T47D (cell line): Measurements from ENCODE around the gene PDE4B.
"Not testable (repeated sequence)": the region's sequence is repeated elsewhere in the genome, so short reads cannot be mapped to it uniquely, and the experiment has no call there.

ENCODE experiments used
- DNase-seq, 2 experiments: peaks; one replicate each; pipeline versions ENCODE4 v3.0.0 to v3.0.0-alpha.2; 2011 to 2012; ENCODE audit warnings: low read depth in 1 of 2, low spot score in 1 of 2
- JUND ChIP-seq: IDR thresholded peaks from 2 replicates; pipeline ENCODE4 v1.6.1; 2012; ENCODE audit warnings: low read depth
- in situ Hi-C: cut with HindIII; loops from 2 replicates; pipeline ENCODE4 v1.10.0; 2016; ENCODE audit warnings: low sequenced_read_pairs, low pct_unique_long_range_greater_than_20kb

PDE4B gene

GRCh38 chr1:65866439-65866838 lies 73.7 kb downstream of the PDE4B start:
- no peak for DNase-seq
- no peak for TF ChIP-seq JUND
- in situ Hi-C loops: no loop called here

- no peak for DNase-seq
- in situ Hi-C loops: no loop called here
- no peak for TF ChIP-seq JUND
Observed at GRCh38 chr1:65872301-65872700, 79.6 kb downstream of the PDE4B start.

GRCh38 chr1:65878342-65878741 lies 85.6 kb downstream of the PDE4B start:
- DNase-seq, in situ Hi-C loops: not testable (repeated sequence)

GRCh38 chr1:65880611-65881010 lies 87.9 kb downstream of the PDE4B start:
- no peak for TF ChIP-seq JUND
- in situ Hi-C loops: no loop called here
- no peak for DNase-seq

- TF ChIP-seq JUND: no peak
- no peak for DNase-seq
- in situ Hi-C loops: no loop called here
Observed at GRCh38 chr1:65881067-65881594, 88.4 kb downstream of the PDE4B start.

DNA sequence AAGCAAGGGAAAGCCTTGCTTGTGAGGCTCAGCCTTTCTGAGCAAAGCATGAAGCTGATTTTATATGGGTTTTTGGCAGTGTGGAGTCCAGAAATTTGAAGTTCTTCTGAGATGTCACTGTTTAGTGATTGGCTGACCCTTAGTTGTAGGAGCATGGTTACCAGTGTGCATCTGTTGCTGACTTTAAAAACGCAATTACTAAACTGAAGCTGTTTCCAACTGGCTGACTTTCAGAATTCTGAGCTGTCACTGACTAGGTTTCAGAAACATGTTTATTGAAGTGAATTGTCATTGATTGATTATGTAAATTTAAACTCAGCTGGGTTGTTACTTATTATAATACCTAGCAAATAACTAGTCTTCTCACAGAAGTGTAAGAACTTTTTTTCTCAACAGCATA lies 89.4 kb downstream of the PDE4B start:
- in situ Hi-C loops: no loop called here
- no peak for TF ChIP-seq JUND
- no peak for DNase-seq

- in situ Hi-C loops: no loop called here
- no peak for TF ChIP-seq JUND
- no peak for DNase-seq
Observed at GRCh38 chr1:65889441-65889840, 96.7 kb downstream of the PDE4B start.

DNA sequence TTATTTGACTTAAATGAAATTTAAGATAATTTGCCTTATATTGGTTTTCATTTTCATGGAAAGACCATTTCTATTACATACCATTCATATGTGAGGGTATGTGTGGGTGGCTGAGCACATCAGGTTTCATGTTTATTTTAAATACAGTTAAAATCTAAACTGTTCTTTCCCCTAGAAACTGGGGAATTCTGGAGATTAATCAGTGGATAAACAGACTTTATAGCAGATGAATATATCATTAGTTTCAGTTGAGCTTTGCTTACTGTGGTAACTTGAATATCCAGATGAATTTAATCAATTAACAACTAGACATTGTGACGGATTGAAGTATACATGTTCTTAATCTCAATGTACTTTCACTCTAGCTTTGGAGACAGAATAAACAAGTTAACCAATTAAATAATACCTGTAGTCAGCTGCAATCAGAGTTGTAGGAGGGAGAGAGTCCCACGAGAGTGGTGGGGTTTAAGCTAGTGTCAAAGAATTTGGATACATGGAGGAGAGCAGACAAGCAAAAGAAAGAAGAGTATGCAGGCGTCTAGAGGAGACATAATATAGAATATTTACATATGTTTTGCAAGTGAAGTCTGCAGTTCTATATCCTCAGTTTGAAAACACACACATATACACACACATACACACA lies 97.6 kb downstream of the PDE4B start:
- no peak for TF ChIP-seq JUND
- in situ Hi-C loops: no loop called here
- DNase-seq: no peak

GRCh38 chr1:65894738-65895605 lies 102.3 kb downstream of the PDE4B start:
- DNase-seq: no peak
- in situ Hi-C loops: no loop called here
- TF ChIP-seq JUND: no peak

- in situ Hi-C loops: no loop called here
- no peak for TF ChIP-seq JUND
- no peak for DNase-seq
Observed at GRCh38 chr1:65896721-65897120, 104.0 kb downstream of the PDE4B start.

- no peak for TF ChIP-seq JUND
- in situ Hi-C loops: no loop called here
- DNase-seq: no peak
Observed at GRCh38 chr1:65897485-65897884, 104.8 kb downstream of the PDE4B start.

- DNase-seq: no peak
- no peak for TF ChIP-seq JUND
- in situ Hi-C loops: no loop called here
Observed at GRCh38 chr1:65904681-65905083, 112.0 kb downstream of the PDE4B start.

DNA sequence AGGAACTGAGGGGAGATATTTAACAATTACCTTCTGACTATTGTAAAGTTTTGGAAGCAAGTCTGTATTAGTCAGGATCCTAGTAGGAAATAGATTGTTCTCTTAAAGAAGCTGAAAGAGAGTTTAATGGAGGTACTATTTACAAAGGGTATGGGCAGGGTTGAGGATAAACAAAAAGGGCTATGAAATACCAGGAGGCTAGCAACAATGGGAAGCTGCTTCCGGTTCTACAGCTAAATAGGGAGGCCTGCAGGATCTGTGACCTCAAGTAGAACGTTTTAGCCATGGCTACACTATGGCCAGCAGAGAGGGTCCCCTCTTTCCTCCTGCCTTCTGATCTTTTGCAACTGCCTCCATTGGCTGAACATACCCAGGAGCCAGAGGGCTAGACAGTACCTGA lies 117.7 kb downstream of the PDE4B start:
- no peak for TF ChIP-seq JUND
- no peak for DNase-seq
- in situ Hi-C loops: no loop called here
